Adrenal gland (tissue), 12 donors: ENCODE results near the gene HBP1. TPM values are rescaled to one million over a fixed set of nuclear protein-coding genes. Genes with fewer than 3 reads are reported as not detected.

Source experiments
- DNase-seq, 7 donors: peaks; one replicate each; pipeline ENCODE4 v3.0.0-alpha.2; 2019 to 2020
- H3K27ac ChIP-seq, 5 donors: fragments of 200-600 bp; sonication (generic) in 4 of 5; 1 replicate in 3 of 5; 2 replicates in 2 of 5; pipeline versions ENCODE4 v1.5.1 to v1.8.0; 2016 to 2020; ENCODE audit warnings: mild to moderate bottlenecking in 1 of 5
- H3K27me3 ChIP-seq: fragments of 200-600 bp; 2 replicates; pipeline ENCODE4 v1.8.0; 2021
- H3K36me3 ChIP-seq, 2 donors: fragments of 200-600 bp; replicated peaks in 1 of 2; 1 replicate in 1 of 2; 2 replicates in 1 of 2; pipeline versions ENCODE4 v1.5.1 to v1.8.0; 2018 to 2022
- H3K4me1 ChIP-seq, 2 donors: fragments of 200-600 bp; replicated peaks in 1 of 2; 1 replicate in 1 of 2; 2 replicates in 1 of 2; pipeline versions ENCODE4 v1.5.1 to v1.8.0; 2018 to 2021
- H3K4me3 ChIP-seq, 4 donors: fragments of 200-600 bp; sonication (generic) in 3 of 4; one replicate each; pipeline ENCODE4 v1.5.1; 2016 to 2018
- H3K9me3 ChIP-seq, 3 donors: fragments of 200-600 bp; sonication (generic) in 1 of 3; replicated peaks in 1 of 3; 1 replicate in 2 of 3; 2 replicates in 1 of 3; pipeline versions ENCODE4 v1.5.1 to v1.8.0; 2016 to 2021
- POLR2A ChIP-seq, 2 donors: fragments of 450-650 bp; IDR thresholded peaks; one replicate each; pipeline ENCODE4 v1.6.1; 2017; ENCODE audit warnings: antibody characterized with exemption in 2 of 2, mild to moderate bottlenecking in 2 of 2, moderate library complexity in 1 of 2
- WGBS, 4 donors: extraction: QIAGEN DNeasy Blood & Tissue Kit in 2 of 4; methylation state at CpG; one replicate each; pipeline versions ENCODE4 v1.1.5 to v1.1.7; 2013 to 2017; 5-methylcytosine and 5-hydroxymethylcytosine counted together
- intact Hi-C, 2 donors: fragments of 100-400 bp; cut with DNase I; formaldehyde crosslinking; loops; one replicate each; pipeline versions ENCODE4 v1.14.1 to v1.15.0; 2022 to 2023
- polyA plus RNA-seq, 3 donors: library from polyadenylated mRNA; stranded (reverse); fragments of 200-250 nt in 2 of 3; fragments of 350-450 nt in 1 of 3; fragmentation: Illumina TruSeq in 1 of 3; extraction: RNeasy Lipid Tissue Mini Kit (QIAGEN cat#74804) in 1 of 3; gene quantifications; one replicate each; pipeline ENCODE4 v1.2.3, GENCODE V29; 2013 to 2014
- total RNA-seq, 9 donors: library from RNA; depleted of rRNA in 4 of 9; stranded (reverse); fragments of >200 nt in 4 of 9; fragments of 120-200 nt in 1 of 9; fragmentation: NEBNext Ultra II Directional in 1 of 9; extraction: Animal tissue kit (Norgen Biotek cat#: 25700) in 1 of 9; gene quantifications; one replicate each; pipeline versions ENCODE4 v1.1.0 to v1.2.4, GENCODE V29; 2013 to 2023
- TF ChIP-seq, protein P1 (sequence below), 6 experiments: fragments of 450-650 bp in 4 of 6; fragments of 200-600 bp in 2 of 6; sonication (generic) in 1 of 6; IDR thresholded peaks; 1 replicate in 5 of 6; 2 replicates in 1 of 6; pipeline versions ENCODE4 v1.5.1 to v1.8.0; 2016 to 2021; ENCODE audit warnings: antibody characterized with exemption in 6 of 6, mild to moderate bottlenecking in 2 of 6, moderate library complexity in 1 of 6
- donor health status: healthy with polysubstance abuse.
- donor health status: Bipolar disorder and iron deficiency.
- donor health status: DM: yes; HTN: yes; CAD: no.
- donor health status: DM: no; HTN: no; CAD: no.
- donor health status: DM: no; HTN: no; CAD: no.
- donor health status: DM: yes; HTN: yes; CAD: no.

Gene HBP1
- total and polyA plus RNA-seq, 12 donors = 36.2 to 158 (median 84.7) TPM

DNA sequence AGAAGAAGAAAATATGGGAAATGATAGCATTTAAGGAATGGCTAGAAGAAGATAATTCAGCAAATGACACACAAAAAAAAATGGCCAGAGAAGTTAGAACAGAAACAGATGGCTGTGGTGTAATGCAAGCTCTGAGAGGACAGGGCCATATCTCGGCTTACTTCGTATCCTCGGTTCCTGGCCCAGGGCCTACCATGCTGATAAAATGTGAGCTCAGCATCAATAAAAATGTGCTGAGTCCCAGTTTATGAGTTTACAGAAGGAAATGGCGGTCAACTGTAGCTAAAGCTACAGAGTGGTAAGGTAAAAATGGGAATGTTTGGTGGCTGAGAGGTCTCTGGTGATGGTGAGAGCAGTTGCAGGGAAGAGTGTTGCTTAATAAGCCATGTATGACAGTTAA is 40.8 kb downstream of the HBP1 start:
- no peak for DNase-seq
- Histone ChIP-seq H3K36me3 (peaks cover 0 to 12% of the 10 kb centered on the region in 2 donors), H3K4me3 (no peak overlapping the region), H3K27me3 (no peaks in the 10 kb centered on the region), H3K27ac (no peak overlapping the region), H3K9me3 (peaks cover 0 to 5% (median 0%) of the 10 kb centered on the region in 3 donors), H3K4me1 (peaks cover 0 to 8% of the 10 kb centered on the region in 2 donors)
- intact Hi-C loops = loop anchor here in 1 of 2 donors (10.0 kb wide), 1 partner anchor 515 kb away; no protein-coding TSS in a partner anchor
- 93 to 98% (median 97%) methylated on average over 4 of the region's 4 CpGs for WGBS, 4 donors
- TF ChIP-seq, protein P1, sequence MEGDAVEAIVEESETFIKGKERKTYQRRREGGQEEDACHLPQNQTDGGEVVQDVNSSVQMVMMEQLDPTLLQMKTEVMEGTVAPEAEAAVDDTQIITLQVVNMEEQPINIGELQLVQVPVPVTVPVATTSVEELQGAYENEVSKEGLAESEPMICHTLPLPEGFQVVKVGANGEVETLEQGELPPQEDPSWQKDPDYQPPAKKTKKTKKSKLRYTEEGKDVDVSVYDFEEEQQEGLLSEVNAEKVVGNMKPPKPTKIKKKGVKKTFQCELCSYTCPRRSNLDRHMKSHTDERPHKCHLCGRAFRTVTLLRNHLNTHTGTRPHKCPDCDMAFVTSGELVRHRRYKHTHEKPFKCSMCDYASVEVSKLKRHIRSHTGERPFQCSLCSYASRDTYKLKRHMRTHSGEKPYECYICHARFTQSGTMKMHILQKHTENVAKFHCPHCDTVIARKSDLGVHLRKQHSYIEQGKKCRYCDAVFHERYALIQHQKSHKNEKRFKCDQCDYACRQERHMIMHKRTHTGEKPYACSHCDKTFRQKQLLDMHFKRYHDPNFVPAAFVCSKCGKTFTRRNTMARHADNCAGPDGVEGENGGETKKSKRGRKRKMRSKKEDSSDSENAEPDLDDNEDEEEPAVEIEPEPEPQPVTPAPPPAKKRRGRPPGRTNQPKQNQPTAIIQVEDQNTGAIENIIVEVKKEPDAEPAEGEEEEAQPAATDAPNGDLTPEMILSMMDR (IDR thresholded peaks at IDR 0.05) = no peak
- no peak for TF ChIP-seq POLR2A (IDR thresholded peaks at IDR 0.05)

DNA sequence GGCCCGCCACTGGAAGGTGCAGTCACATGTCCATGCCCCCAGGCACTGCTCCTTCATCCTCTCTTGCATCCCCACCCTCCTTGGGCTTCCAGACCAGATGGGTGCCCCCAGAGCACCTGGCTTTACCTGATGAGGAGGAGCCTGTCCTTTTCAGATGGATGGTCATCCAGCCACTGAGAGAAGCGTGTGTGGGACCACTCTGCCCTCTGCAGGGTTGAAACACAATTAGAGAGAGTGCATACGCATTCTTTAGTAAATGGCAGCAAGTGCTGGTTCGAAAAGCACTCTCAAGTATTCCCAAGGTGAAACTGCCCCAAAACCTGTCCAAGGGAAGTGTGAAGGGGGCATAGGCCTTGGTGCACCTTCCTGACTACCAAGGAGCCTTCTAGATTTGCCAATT is 41.6 kb downstream of the HBP1 start:
- TF ChIP-seq, protein P1 (IDR thresholded peaks at IDR 0.05) = no peak
- no peak for TF ChIP-seq POLR2A (IDR thresholded peaks at IDR 0.05)
- DNase-seq = no peak
- Histone ChIP-seq H3K36me3 (peaks cover 0 to 5% of the 10 kb centered on the region in 2 donors), H3K4me1 (peaks cover 0 to 8% of the 10 kb centered on the region in 2 donors), H3K4me3 (no peak overlapping the region), H3K9me3 (peaks cover 0 to 5% (median 0%) of the 10 kb centered on the region in 3 donors), H3K27ac (no peak overlapping the region), H3K27me3 (no peaks in the 10 kb centered on the region)
- WGBS, 4 donors = 92 to 97% (median 95%) methylated on average over 4 of the region's 4 CpGs
- intact Hi-C loops = loop anchor here in 1 of 2 donors (10.0 kb wide), 1 partner anchor 664 kb away; no protein-coding TSS in a partner anchor

DNA sequence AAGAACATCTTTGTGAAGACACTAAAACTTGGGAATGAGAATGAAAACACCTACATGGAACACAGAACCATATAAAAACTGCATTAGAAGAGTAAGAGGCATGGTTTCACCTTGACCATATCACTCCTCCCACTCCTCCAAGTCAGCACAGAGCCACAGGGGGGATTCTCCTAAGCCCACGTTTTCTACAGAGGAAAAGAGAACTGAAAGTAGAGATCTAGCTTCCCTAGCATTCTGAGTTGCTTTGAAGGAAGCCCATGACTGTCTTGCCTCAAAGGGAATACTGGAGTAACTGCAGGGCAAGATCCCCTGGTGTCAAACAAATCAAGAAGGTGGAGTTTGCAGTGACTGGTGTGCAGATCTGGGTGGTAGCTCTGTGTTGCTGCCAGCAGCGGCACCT is 43.9 kb downstream of the HBP1 start:
- TF ChIP-seq, protein P1 (IDR thresholded peaks at IDR 0.05) = no peak
- no peak for TF ChIP-seq POLR2A (IDR thresholded peaks at IDR 0.05)
- H3K4me1 ChIP-seq = peaks cover 0 to 4% of the 10 kb centered on the region in 2 donors
- intact Hi-C loops = loop anchor here in 1 of 2 donors (10.0 kb wide), 1 partner anchor 662 kb away; no protein-coding TSS in a partner anchor
- H3K36me3 ChIP-seq = no peaks in the 10 kb centered on the region
- H3K27ac ChIP-seq = no peak overlapping the region
- H3K27me3 ChIP-seq = no peaks in the 10 kb centered on the region
- 76 to 88% (median 84%) methylated on average over 2 of the region's 2 CpGs for WGBS, 4 donors
- DNase-seq = no peak
- H3K4me3 ChIP-seq = no peak overlapping the region
- peaks cover 0 to 7% (median 5%) of the 10 kb centered on the region in 3 donors for H3K9me3 ChIP-seq

DNA sequence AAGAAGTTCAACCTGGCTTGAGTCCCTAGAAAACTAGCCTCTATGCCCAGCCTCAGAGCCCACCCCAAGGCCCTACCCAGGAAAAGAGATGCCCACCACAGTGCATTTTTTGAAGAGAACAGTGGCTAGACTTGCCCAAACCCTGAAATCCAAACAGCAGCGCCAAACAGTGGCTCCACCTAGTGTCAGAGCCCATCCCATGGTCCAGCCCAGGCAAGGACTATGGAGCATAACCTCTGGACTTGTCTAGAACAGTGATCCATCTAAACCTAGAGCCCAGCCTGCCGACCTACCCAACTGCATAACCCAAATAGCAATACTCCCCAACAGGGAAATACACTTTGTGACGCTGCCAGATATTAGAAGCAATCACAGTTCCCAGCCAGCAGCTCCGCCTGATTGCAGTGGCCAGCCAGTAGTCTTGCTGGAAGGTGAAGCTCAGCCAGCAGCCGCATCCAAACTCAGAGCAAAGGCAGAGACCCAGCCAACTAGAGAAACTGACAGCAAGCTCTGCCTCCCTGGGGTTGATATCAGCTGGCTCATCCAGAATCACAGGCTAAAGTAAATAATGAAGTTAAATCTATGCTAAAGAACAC is 44.5 kb downstream of the HBP1 start:
- Histone ChIP-seq H3K36me3 (no peaks in the 10 kb centered on the region), H3K9me3 (peaks cover 0 to 7% (median 5%) of the 10 kb centered on the region in 3 donors), H3K4me3 (no peak overlapping the region), H3K4me1 (no peaks in the 10 kb centered on the region), H3K27me3 (no peaks in the 10 kb centered on the region), H3K27ac (no peak overlapping the region)
- intact Hi-C loops = loop anchor here in 1 of 2 donors (10.0 kb wide), 1 partner anchor 662 kb away; no protein-coding TSS in a partner anchor
- 85 to 100% (median 96%) methylated on average over 1 to 5 of the region's 5 CpGs for WGBS, 4 donors
- DNase-seq = no peak
- TF ChIP-seq, protein P1 (IDR thresholded peaks at IDR 0.05) = no peak
- no peak for TF ChIP-seq POLR2A (IDR thresholded peaks at IDR 0.05)
